Ovary (tissue), 9 donors: ENCODE data around the gene STOML2. TPM values are rescaled to one million over a fixed set of nuclear protein-coding genes. Genes with fewer than 3 reads are reported as not detected.
A peak's percentile ranks its signal among the peaks of the same experiment; 100 is the strongest.

Source experiments
- DNase-seq, 5 donors: peaks; one replicate each; pipeline ENCODE4 v3.0.0-alpha.2; 2019 to 2020
- H3K27ac ChIP-seq, 2 donors: fragments of 200-600 bp; one replicate each; pipeline versions ENCODE4 v1.5.1 to v1.8.0; 2019 to 2022
- H3K27me3 ChIP-seq: fragments of 200-600 bp; one replicate; pipeline ENCODE4 v1.8.0; 2022
- H3K36me3 ChIP-seq: fragments of 200-600 bp; sonication (generic); one replicate; pipeline ENCODE4 v1.5.1; 2019
- H3K4me1 ChIP-seq: one replicate; pipeline ENCODE4 v1.8.1; 2013; ENCODE audit warnings: mild to moderate bottlenecking, moderate library complexity; ENCODE audit not compliant: insufficient read depth
- H3K4me3 ChIP-seq: fragments of 200-600 bp; sonication (generic); one replicate; pipeline ENCODE4 v1.5.1; 2017
- H3K9me3 ChIP-seq, 2 donors: fragments of 200-600 bp in 1 of 2; sonication (generic) in 1 of 2; one replicate each; pipeline versions ENCODE4 v1.5.1 to v1.8.1; 2013 to 2019; ENCODE audit warnings: mild to moderate bottlenecking in 1 of 2, moderate library complexity in 1 of 2
- CTCF ChIP-seq, 3 donors: fragments of 450-650 bp in 2 of 3; fragments of 200-600 bp in 1 of 3; IDR thresholded peaks; one replicate each; pipeline versions ENCODE4 v1.5.1 to v1.8.0; 2016 to 2022; ENCODE audit warnings: antibody characterized with exemption in 3 of 3, mild to moderate bottlenecking in 1 of 3
- EP300 ChIP-seq: sonication (generic); formaldehyde crosslinking; IDR thresholded peaks from one replicate; pipeline ENCODE4 v1.6.1; 2017; ENCODE audit warnings: antibody characterized with exemption
- POLR2A ChIP-seq: fragments of 450-650 bp; IDR thresholded peaks from one replicate; pipeline ENCODE4 v1.6.1; 2017; ENCODE audit warnings: antibody characterized with exemption, mild to moderate bottlenecking, moderate library complexity
- WGBS, 3 donors: extraction: QIAGEN DNeasy Blood & Tissue Kit in 1 of 3; methylation state at CpG; one replicate each; pipeline versions ENCODE4 v1.1.5 to v1.1.7; 2013 to 2017; 5-methylcytosine and 5-hydroxymethylcytosine counted together
- intact Hi-C, 4 donors: fragments of 100-400 bp; cut with DNase I; formaldehyde crosslinking; loops; one replicate each; pipeline versions ENCODE4 v1.11.0 to v1.15.1; 2022 to 2023
- polyA plus RNA-seq, 2 donors: library from polyadenylated mRNA; stranded (reverse); fragments of 200-250 nt in 1 of 2; fragments of 350-450 nt in 1 of 2; fragmentation: Illumina TruSeq in 1 of 2; extraction: RNeasy Lipid Tissue Mini Kit (QIAGEN cat#74804) in 1 of 2; gene quantifications; one replicate each; pipeline ENCODE4 v1.2.3, GENCODE V29; 2013 to 2014
- total RNA-seq, 7 donors: library from RNA; depleted of rRNA in 2 of 7; stranded (reverse); fragments of >200 nt in 2 of 7; fragmentation: NEBNext Ultra II Directional in 3 of 7; extraction: Animal tissue kit (Norgen Biotek cat#: 25700) in 3 of 7; gene quantifications; one replicate each; pipeline versions ENCODE4 v1.1.0 to v1.2.4, GENCODE V29; 2016 to 2023
- donor health status: DM: no; HTN: no; CAD: no; lungs with moderate emphysema.
- donor health status: DM: no; HTN: no; CAD: no.
- donor health status: Bipolar disorder and iron deficiency.
- donor health status: DM: yes; HTN: yes; CAD: no.
- donor health status: DM: no; HTN: no; CAD: no.
- donor health status: DM: yes; HTN: yes; CAD: no.

STOML2 gene
- total and polyA plus RNA-seq, 9 donors = 70.1 to 97.7 (median 82.0) TPM

- Histone ChIP-seq H3K27me3 (no peaks in the 10 kb centered on the region), H3K36me3 (no peaks in the 10 kb centered on the region), H3K27ac (peak overlapping the region; percentile 50 to 77), H3K4me3 (no peak overlapping the region), H3K9me3 (no peaks in the 10 kb centered on the region), H3K4me1 (peaks cover 19% of the 10 kb centered on the region)
- no peak for DNase-seq
- intact Hi-C loops = loop anchor here in 2 of 4 donors (5.0 to 10.0 kb wide), 4 partner anchors 40 to 372 kb away; partner anchors contain the start of gene VCP (in 1 of the 2)
- TF ChIP-seq CTCF (IDR thresholded peaks at IDR 0.05) = no peak
- 58 to 74% (median 59%) methylated on average over 3 of the region's 3 CpGs for WGBS, 3 donors
Measured at GRCh38 chr9:35112257-35113020, 9.5 kb upstream of the STOML2 start.

- Histone ChIP-seq H3K27me3 (no peaks in the 10 kb centered on the region), H3K27ac (peak overlapping the region; percentile 71 to 77), H3K9me3 (no peaks in the 10 kb centered on the region), H3K36me3 (no peaks in the 10 kb centered on the region), H3K4me1 (peaks cover 19% of the 10 kb centered on the region), H3K4me3 (peak overlapping the region; percentile 80)
- DNase-seq = peak; percentile 97 to 98 (median 98)
- TF ChIP-seq CTCF (IDR thresholded peaks at IDR 0.05) (peak in 1 of 3 donors; percentile 8), EP300 (no peak), POLR2A (peak; percentile 44)
- intact Hi-C loops = loop anchor here in 2 of 4 donors (5.0 to 10.0 kb wide), 4 partner anchors 39 to 374 kb away; partner anchors contain the start of gene VCP (in 1 of the 2)
- 1% methylated on average over 35 to 57 of the region's 57 CpGs for WGBS, 3 donors
Measured at GRCh38 chr9:35111001-35111933, 8.3 kb upstream of the STOML2 start.

- no peaks in the 10 kb centered on the region for H3K9me3 ChIP-seq
- peaks cover 19% of the 10 kb centered on the region for H3K4me1 ChIP-seq
- peak overlapping the region in 1 of 2 donors; percentile 71 for H3K27ac ChIP-seq
- H3K27me3 ChIP-seq = no peaks in the 10 kb centered on the region
- no peak for TF ChIP-seq CTCF (IDR thresholded peaks at IDR 0.05)
- no peak for TF ChIP-seq POLR2A
- no peak for TF ChIP-seq EP300
- 17 to 26% (median 25%) methylated on average over 3 of the region's 3 CpGs for WGBS, 3 donors
- H3K36me3 ChIP-seq = no peaks in the 10 kb centered on the region
- no peak overlapping the region for H3K4me3 ChIP-seq
- peak in 1 of 5 donors; percentile 46 for DNase-seq
- intact Hi-C loops = loop anchor here in 2 of 4 donors (5.0 to 10.0 kb wide), 4 partner anchors 38 to 374 kb away; partner anchors contain the start of gene VCP (in 1 of the 2)
Measured at GRCh38 chr9:35110327-35110761, 7.4 kb upstream of the STOML2 start.

- Histone ChIP-seq H3K4me3 (no peak overlapping the region), H3K9me3 (no peaks in the 10 kb centered on the region), H3K27me3 (no peaks in the 10 kb centered on the region), H3K36me3 (no peaks in the 10 kb centered on the region), H3K4me1 (peaks cover 8% of the 10 kb centered on the region), H3K27ac (no peak overlapping the region)
- no peak for DNase-seq
- intact Hi-C loops = no loop called here
- TF ChIP-seq CTCF (IDR thresholded peaks at IDR 0.05) (no peak), POLR2A (no peak), EP300 (no peak)
- WGBS, 3 donors = 58 to 70% (median 59%) methylated on average over 7 to 8 of the region's 8 CpGs
Measured at GRCh38 chr9:35108946-35109575, 6.1 kb upstream of the STOML2 start.
